T-helper 17 cell (primary cell): ENCODE data around the gene FKBP8. TPM values are rescaled to one million over a fixed set of nuclear protein-coding genes. Genes with fewer than 3 reads are reported as not detected.
A peak's percentile ranks its signal among the peaks of the same experiment; 100 is the strongest.

ENCODE experiments used
- ATAC-seq: fragments of 150-1000 bp; cut with Tn5 transposase; 2 replicates; pipeline ENCODE4 v1.10.0; 2021; ENCODE audit warnings: mild to moderate bottlenecking, moderate library complexity
- DNase-seq, 3 donors: peaks; one replicate each; pipeline versions ENCODE4 v3.0.0 to v3.0.0-alpha.2; 2020 to 2021
- H3K9me3 ChIP-seq: one replicate; pipeline ENCODE4 v1.7.0; 2013; ENCODE audit warnings: low read length, mild to moderate bottlenecking; ENCODE audit not compliant: control insufficient read depth, poor library complexity, severe bottlenecking
- H3K27ac Mint-ChIP-seq: one replicate; pipeline ENCODE4 v1.8.0; 2022; ENCODE audit warnings: mild to moderate bottlenecking, moderate library complexity, mixed read lengths
- H3K27me3 Mint-ChIP-seq: one replicate; pipeline ENCODE4 v1.8.0; 2022; ENCODE audit warnings: mixed read lengths
- H3K36me3 Mint-ChIP-seq: one replicate; pipeline ENCODE4 v1.8.0; 2022; ENCODE audit warnings: low read depth, mixed read lengths
- H3K4me1 Mint-ChIP-seq: one replicate; pipeline ENCODE4 v1.8.0; 2022; ENCODE audit warnings: mild to moderate bottlenecking, mixed read lengths
- H3K4me3 Mint-ChIP-seq: one replicate; pipeline ENCODE4 v1.8.0; 2022; ENCODE audit warnings: mild to moderate bottlenecking, moderate library complexity, mixed read lengths
- total RNA-seq, 4 donors: library from RNA in 2 of 4; stranded (reverse) in 2 of 4; gene quantifications; one replicate each; pipeline ENCODE4 v1.2.3 and lab custom pipeline; 2022 to 2026

FKBP8 gene
- total RNA-seq, 2 donors from 2014 or later: 149 to 186 TPM

GRCh38 chr19:18576383-18576782 is 33.0 kb upstream of the FKBP8 start:
- Mint-ChIP-seq H3K27ac (no peak overlapping the region), H3K36me3 (peaks cover 3% of the 10 kb centered on the region)
- no peak for DNase-seq

GRCh38 chr19:18574691-18575291 is 31.4 kb upstream of the FKBP8 start:
- Mint-ChIP-seq H3K4me3 (peak overlapping the region; percentile 60), H3K27ac (no peak overlapping the region), H3K36me3 (peaks cover 3% of the 10 kb centered on the region), H3K4me1 (peaks cover 20% of the 10 kb centered on the region), H3K27me3 (no peaks in the 10 kb centered on the region)
- H3K9me3 ChIP-seq: no peaks in the 10 kb centered on the region
- DNase-seq (no peak), ATAC-seq (no peak)

More at GRCh38 chr19:18576383-18576782, 33.0 kb upstream of the FKBP8 start:
- H3K4me1 Mint-ChIP-seq: peaks cover 18% of the 10 kb centered on the region
- no peaks in the 10 kb centered on the region for H3K27me3 Mint-ChIP-seq
- no peaks in the 10 kb centered on the region for H3K9me3 ChIP-seq
- no peak overlapping the region for H3K4me3 Mint-ChIP-seq
- ATAC-seq: no peak

- peak within 1 kb of the TSS; percentile 96 for H3K4me3 Mint-ChIP-seq
- DNase-seq: peak; percentile 98 to 99 (median 99)
- H3K4me1 Mint-ChIP-seq: peaks cover 20% of the 10 kb centered on the region
- H3K27ac Mint-ChIP-seq: peak within 1 kb of the TSS; percentile 96
- no peaks in the 10 kb centered on the region for H3K27me3 Mint-ChIP-seq
- no peaks in the 10 kb centered on the region for H3K9me3 ChIP-seq
- ATAC-seq: peak; percentile 94
- peaks cover 3% of the 10 kb centered on the region for H3K36me3 Mint-ChIP-seq
Measured at GRCh38 chr19:18571564-18572344, 28.4 kb upstream of the FKBP8 start, which contains the start of gene UBA52. UBA52 (plus strand) TSS chr19:18571857; CDS start chr19:18573301, 1,444 bp downstream.

- no peak overlapping the region for H3K4me3 Mint-ChIP-seq
- H3K9me3 ChIP-seq: no peaks in the 10 kb centered on the region
- no peak overlapping the region for H3K27ac Mint-ChIP-seq
- ATAC-seq: no peak
- peaks cover 17% of the 10 kb centered on the region for H3K4me1 Mint-ChIP-seq
- H3K36me3 Mint-ChIP-seq: peaks cover 3% of the 10 kb centered on the region
- H3K27me3 Mint-ChIP-seq: no peaks in the 10 kb centered on the region
- DNase-seq: no peak
Measured at GRCh38 chr19:18568367-18568766, 25.0 kb upstream of the FKBP8 start.

GRCh38 chr19:18566953-18567352 is 23.6 kb upstream of the FKBP8 start:
- H3K9me3 ChIP-seq: no peaks in the 10 kb centered on the region
- no peak for ATAC-seq
- H3K27ac Mint-ChIP-seq: no peak overlapping the region
- H3K36me3 Mint-ChIP-seq: peaks cover 3% of the 10 kb centered on the region
- H3K4me3 Mint-ChIP-seq: no peak overlapping the region
- DNase-seq: no peak
- H3K4me1 Mint-ChIP-seq: peaks cover 7% of the 10 kb centered on the region
- no peaks in the 10 kb centered on the region for H3K27me3 Mint-ChIP-seq

- Mint-ChIP-seq H3K4me1 (peaks cover 17% of the 10 kb centered on the region), H3K27ac (no peak overlapping the region), H3K27me3 (no peaks in the 10 kb centered on the region), H3K36me3 (peaks cover 3% of the 10 kb centered on the region), H3K4me3 (no peak overlapping the region)
- H3K9me3 ChIP-seq: no peaks in the 10 kb centered on the region
- no peak for ATAC-seq
- DNase-seq: no peak
Measured at GRCh38 chr19:18562086-18562485, 18.7 kb upstream of the FKBP8 start.

GRCh38 chr19:18559685-18560084 is 16.3 kb upstream of the FKBP8 start:
- no peak for ATAC-seq
- H3K4me1 Mint-ChIP-seq: peaks cover 17% of the 10 kb centered on the region
- H3K9me3 ChIP-seq: no peaks in the 10 kb centered on the region
- peaks cover 3% of the 10 kb centered on the region for H3K36me3 Mint-ChIP-seq
- H3K27me3 Mint-ChIP-seq: no peaks in the 10 kb centered on the region
- H3K27ac Mint-ChIP-seq: peak overlapping the region; percentile 61
- H3K4me3 Mint-ChIP-seq: no peak overlapping the region
- DNase-seq: no peak

GRCh38 chr19:18558604-18559003 is 15.2 kb upstream of the FKBP8 start:
- Mint-ChIP-seq H3K27me3 (no peaks in the 10 kb centered on the region), H3K27ac (peak overlapping the region; percentile 94), H3K4me1 (peaks cover 17% of the 10 kb centered on the region), H3K4me3 (peak overlapping the region; percentile 92), H3K36me3 (peaks cover 3% of the 10 kb centered on the region)
- DNase-seq: no peak
- no peak for ATAC-seq
- H3K9me3 ChIP-seq: no peaks in the 10 kb centered on the region

- no peaks in the 10 kb centered on the region for H3K9me3 ChIP-seq
- H3K4me1 Mint-ChIP-seq: peaks cover 17% of the 10 kb centered on the region
- H3K36me3 Mint-ChIP-seq: peaks cover 3% of the 10 kb centered on the region
- ATAC-seq (no peak), DNase-seq (no peak)
- H3K27ac Mint-ChIP-seq: peak overlapping the region; percentile 94
- no peaks in the 10 kb centered on the region for H3K27me3 Mint-ChIP-seq
- peak overlapping the region; percentile 92 for H3K4me3 Mint-ChIP-seq
Measured at GRCh38 chr19:18558202-18558555, 14.8 kb upstream of the FKBP8 start.

- ATAC-seq: peak; percentile 99
- peak within 1 kb of the TSS; percentile 92 for H3K4me3 Mint-ChIP-seq
- peak; percentile 95 to 96 (median 95) for DNase-seq
Measured at GRCh38 chr19:18557411-18558201, 14.2 kb upstream of the FKBP8 start, which contains the start of gene KXD1. KXD1 (plus strand) TSS chr19:18557870; CDS start chr19:18562057, 4,187 bp downstream.

GRCh38 chr19:18551631-18552030 is 8.3 kb upstream of the FKBP8 start:
- Mint-ChIP-seq H3K36me3 (no peaks in the 10 kb centered on the region), H3K4me3 (no peak overlapping the region)
- no peak for ATAC-seq

More at GRCh38 chr19:18557411-18558201, 14.2 kb upstream of the FKBP8 start, which contains the start of gene KXD1:
- no peaks in the 10 kb centered on the region for H3K27me3 Mint-ChIP-seq
- no peaks in the 10 kb centered on the region for H3K9me3 ChIP-seq
- H3K4me1 Mint-ChIP-seq: peaks cover 17% of the 10 kb centered on the region
- no peaks in the 10 kb centered on the region for H3K36me3 Mint-ChIP-seq
- peak within 1 kb of the TSS; percentile 94 for H3K27ac Mint-ChIP-seq

GRCh38 chr19:18543814-18544475 is 572 bp upstream of the FKBP8 start:
- Mint-ChIP-seq H3K27ac (peak overlapping the region; percentile 93), H3K27me3 (no peaks in the 10 kb centered on the region), H3K36me3 (no peaks in the 10 kb centered on the region), H3K4me1 (peaks cover 14% of the 10 kb centered on the region), H3K4me3 (peak overlapping the region; percentile 97)
- H3K9me3 ChIP-seq: no peaks in the 10 kb centered on the region
- DNase-seq (peak; percentile 48 to 57 (median 57)), ATAC-seq (peak; percentile 86)

More at GRCh38 chr19:18551631-18552030, 8.3 kb upstream of the FKBP8 start:
- H3K9me3 ChIP-seq: no peaks in the 10 kb centered on the region
- Mint-ChIP-seq H3K27ac (no peak overlapping the region), H3K4me1 (no peaks in the 10 kb centered on the region), H3K27me3 (no peaks in the 10 kb centered on the region)
- DNase-seq: no peak
